Activated CD4-positive, alpha-beta T cell treated with anti-CD3 and anti-CD28 coated beads for 36 hours (primary cell): ENCODE results near the gene GNG12. TPM values are rescaled to one million over a fixed set of nuclear protein-coding genes. Genes with fewer than 3 reads are reported as not detected.

Experiments
- ATAC-seq: fragments of 200-7000 bp; cut with Tn5 transposase; one replicate; pipeline ENCODE4 v1.10.0; 2021; ENCODE audit warnings: mild to moderate bottlenecking, moderate library complexity
- CTCF ChIA-PET: fragments of 350-600 bp; sonication (Branson Sonifier 250); formaldehyde crosslinking; loops from one replicate; lab custom pipeline; 2021; ENCODE audit warnings: antibody characterized with exemption; lab: Charles Lee
- POLR2A ChIA-PET: fragments of 350-600 bp; sonication (Branson Sonifier 250); formaldehyde crosslinking; loops from one replicate; lab custom pipeline; 2021; ENCODE audit warnings: antibody characterized with exemption, inconsistent platforms; lab: Charles Lee
- DNase-seq: peaks from one replicate; pipeline ENCODE4 v3.0.0-alpha.2; 2020
- H3K27ac Mint-ChIP-seq: one replicate; pipeline ENCODE4 v1.8.0; 2021; ENCODE audit warnings: mixed read lengths
- H3K27me3 Mint-ChIP-seq: one replicate; pipeline ENCODE4 v1.8.0; 2021; ENCODE audit warnings: mixed read lengths
- H3K36me3 Mint-ChIP-seq: one replicate; pipeline ENCODE4 v1.8.0; 2021; ENCODE audit warnings: low read depth, mixed read lengths
- H3K4me1 Mint-ChIP-seq: one replicate; pipeline ENCODE4 v1.8.0; 2021; ENCODE audit warnings: mixed read lengths
- H3K4me3 Mint-ChIP-seq: one replicate; pipeline ENCODE4 v1.8.0; 2021; ENCODE audit warnings: mild to moderate bottlenecking, moderate library complexity, mixed read lengths
- H3K9me3 Mint-ChIP-seq: one replicate; pipeline ENCODE4 v1.8.0; 2021; ENCODE audit warnings: low read depth, mixed read lengths
- intact Hi-C, 2 experiments: fragments of 100-400 bp; cut with DNase I in 1 of 2; cut with micrococcal nuclease in 1 of 2; formaldehyde crosslinking; loops; one replicate each; pipeline versions ENCODE4 v1.14.2 to v1.15.1; 2022 to 2024; cut with DNase I, micrococcal nuclease
- total RNA-seq, 2 experiments: library from RNA; stranded (reverse); gene quantifications; one replicate each; pipeline ENCODE4 v1.2.3, GENCODE V29; 2021

Gene GNG12
- under 1 TPM; 0.07 to 0.11 TPM for total RNA-seq

DNA sequence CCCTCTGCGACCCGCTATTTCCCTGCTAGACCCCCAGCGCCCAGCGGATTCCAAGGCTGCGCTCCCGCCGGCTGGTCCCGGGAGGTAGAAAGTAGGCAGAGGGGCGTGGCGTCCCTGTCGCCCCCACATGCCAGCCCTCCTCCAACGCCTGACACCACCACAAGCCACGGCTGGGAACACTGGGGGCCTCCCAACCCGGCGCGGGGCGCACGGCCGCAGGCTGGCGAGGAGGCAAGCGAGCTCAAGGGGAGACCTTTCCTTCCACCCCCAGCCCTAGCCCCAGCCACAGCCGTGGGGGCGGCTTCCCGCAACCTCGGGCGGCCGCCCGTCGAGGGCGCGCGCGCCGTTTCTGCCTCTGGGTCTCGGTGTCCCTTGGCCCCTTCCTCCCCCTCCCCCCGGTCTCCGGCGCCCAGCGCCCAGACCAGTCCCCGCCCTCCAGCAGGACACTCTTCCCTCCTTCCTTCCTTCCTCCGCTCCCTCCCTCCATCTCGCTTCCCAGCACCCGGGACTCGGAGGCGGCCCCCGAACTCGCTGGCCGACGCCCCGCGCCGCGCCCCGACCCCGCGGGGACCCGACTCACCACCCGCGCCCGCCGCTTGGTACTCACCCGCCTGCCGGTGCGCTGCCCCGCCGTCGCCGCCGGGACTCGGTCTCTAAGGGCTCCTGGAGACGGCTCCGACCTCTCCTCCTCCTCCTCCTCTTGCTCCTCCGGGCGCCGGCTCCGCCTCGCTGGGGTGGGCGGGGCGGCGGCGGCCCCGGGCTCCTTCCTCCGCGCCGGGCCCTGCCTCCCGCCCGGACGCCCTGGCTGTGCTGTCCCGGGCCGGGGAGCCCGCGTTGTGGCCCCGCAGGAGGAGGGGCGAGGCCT, at the start of gene GNG12:
TSS of gene GNG12 (minus strand) at position 731 of the 865 bp plus-strand sequence. CDS start 125,781 bp downstream, outside the sequence.
- Mint-ChIP-seq H3K4me3 (peak within 1 kb of the TSS; percentile 59), H3K27ac (no peak within 1 kb of the TSS), H3K27me3 (peaks cover 49% of the 10 kb centered on the region), H3K4me1 (peaks cover 10% of the 10 kb centered on the region), H3K9me3 (no peaks in the 10 kb centered on the region), H3K36me3 (no peaks in the 10 kb centered on the region)
- intact Hi-C loops, result loop anchor here (5.0 kb wide), 1 partner anchor 66 kb away; no protein-coding TSS in a partner anchor
- DNase-seq, result peak; percentile 59
- CTCF ChIA-PET, result interaction anchor here (1.4 kb wide), 1 partner anchor 11 kb away, joined by 3 read pairs; no protein-coding TSS in a partner anchor
- POLR2A ChIA-PET, result no interaction called here
- peak; percentile 86 for ATAC-seq

DNA sequence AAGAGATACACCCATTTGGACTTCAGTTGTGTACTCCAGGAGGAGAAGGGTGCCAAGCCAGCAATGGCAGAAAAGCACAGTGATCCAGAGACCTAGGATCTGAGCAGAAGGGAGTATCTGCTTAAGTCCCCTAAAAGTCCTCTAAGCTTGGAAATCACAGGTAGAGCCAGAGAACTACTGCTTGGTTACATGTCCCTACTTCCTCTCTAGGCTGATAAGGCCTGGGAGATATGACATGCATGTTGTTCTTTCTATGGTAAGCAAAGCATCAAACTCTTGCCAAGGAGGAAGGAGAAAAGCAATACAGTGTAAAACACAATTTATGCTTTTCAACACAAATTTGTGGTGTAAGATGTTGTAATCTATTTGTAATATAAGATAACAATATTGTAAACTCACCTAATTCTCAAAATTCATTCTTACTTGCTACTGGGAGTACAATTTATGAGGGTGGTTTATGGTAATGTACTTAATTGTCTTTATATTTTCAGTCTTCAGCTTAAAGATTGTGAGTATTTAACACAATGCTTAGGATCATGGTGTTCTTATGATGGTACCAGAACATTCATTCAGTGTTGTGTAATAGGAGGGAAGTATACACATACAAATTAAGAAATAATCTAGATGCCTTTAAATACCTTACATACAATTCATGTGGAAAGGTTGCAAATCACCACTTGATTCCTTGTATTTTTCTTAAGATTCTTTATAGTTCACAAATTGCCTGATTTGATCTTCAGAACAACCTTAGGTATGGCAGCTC, 49.1 kb upstream of the GNG12 start:
- ChIA-PET POLR2A (no interaction called here), CTCF (no interaction called here)
- ATAC-seq (no peak), DNase-seq (no peak)
- intact Hi-C loops, result no loop called here
- no peaks in the 10 kb centered on the region for H3K36me3 Mint-ChIP-seq
- no peaks in the 10 kb centered on the region for H3K4me1 Mint-ChIP-seq
- H3K27ac Mint-ChIP-seq, result no peak overlapping the region
- H3K4me3 Mint-ChIP-seq, result no peak overlapping the region
- peaks cover 6% of the 10 kb centered on the region for H3K27me3 Mint-ChIP-seq
- H3K9me3 Mint-ChIP-seq, result no peaks in the 10 kb centered on the region

DNA sequence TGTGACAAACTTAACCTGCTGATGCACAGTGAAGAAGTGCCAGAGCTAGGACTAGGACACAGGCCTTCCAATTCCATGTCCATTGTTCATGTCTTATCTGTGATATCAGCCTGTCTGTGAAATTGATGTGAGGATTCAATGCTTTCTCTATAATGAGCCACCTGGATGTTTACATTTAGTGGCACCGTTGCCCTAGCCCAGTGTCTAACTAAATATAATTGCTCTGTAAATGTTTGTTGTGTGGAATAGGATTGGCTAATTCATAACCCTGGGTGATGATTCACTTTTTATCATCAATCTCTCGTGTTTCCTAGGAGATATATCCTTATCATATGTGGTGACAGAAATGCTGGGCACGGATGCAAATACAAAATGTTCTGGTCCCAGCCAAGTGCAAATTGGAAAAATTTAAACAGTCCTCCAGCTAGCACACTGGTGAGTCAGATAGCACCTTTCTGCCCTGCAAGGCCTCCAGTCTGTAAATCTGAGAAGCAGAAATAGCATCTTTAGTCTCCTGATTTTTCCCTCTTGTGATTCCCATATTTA, 46.9 kb upstream of the GNG12 start:
- CTCF ChIA-PET, result interaction anchor here (0.6 kb wide), 1 partner anchor 512 kb away, joined by 3 read pairs; no protein-coding TSS in a partner anchor
- POLR2A ChIA-PET, result no interaction called here
- ATAC-seq (no peak), DNase-seq (no peak)
- Mint-ChIP-seq H3K27me3 (peaks cover 9% of the 10 kb centered on the region), H3K27ac (no peak overlapping the region), H3K4me1 (no peaks in the 10 kb centered on the region), H3K9me3 (no peaks in the 10 kb centered on the region), H3K4me3 (no peak overlapping the region), H3K36me3 (no peaks in the 10 kb centered on the region)
- intact Hi-C loops, result no loop called here

DNA sequence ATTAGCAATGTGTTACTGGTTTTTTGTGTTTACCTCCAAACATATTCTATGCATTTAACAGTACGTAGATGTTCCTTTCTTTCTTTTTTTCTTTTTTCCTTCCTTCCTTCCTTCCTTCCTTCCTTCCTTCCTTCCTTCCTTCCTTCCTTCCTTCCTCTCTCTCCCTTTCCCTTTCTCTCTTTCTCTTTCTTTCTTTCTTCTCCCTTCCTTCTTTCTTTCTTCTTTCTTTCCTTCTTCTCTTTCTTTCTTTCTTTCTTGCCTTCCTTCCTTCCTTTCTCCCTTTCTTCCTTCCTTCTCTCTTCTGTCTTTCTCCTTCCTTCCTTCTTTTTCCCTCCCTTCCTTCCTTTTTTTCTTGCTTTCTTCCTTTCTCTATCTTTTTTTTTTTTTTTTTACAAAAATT, 46.2 kb upstream of the GNG12 start:
- Mint-ChIP-seq H3K4me3 (no peak overlapping the region), H3K36me3 (no peaks in the 10 kb centered on the region), H3K9me3 (no peaks in the 10 kb centered on the region), H3K27ac (no peak overlapping the region), H3K4me1 (no peaks in the 10 kb centered on the region), H3K27me3 (peaks cover 10% of the 10 kb centered on the region)
- POLR2A ChIA-PET, result no interaction called here
- ATAC-seq, result no peak
- CTCF ChIA-PET, result interaction anchor here (0.6 kb wide), 2 partner anchors 513 to 1430 kb away, joined by 3 to 5 read pairs; no protein-coding TSS in a partner anchor
- no peak for DNase-seq
- intact Hi-C loops, result no loop called here

DNA sequence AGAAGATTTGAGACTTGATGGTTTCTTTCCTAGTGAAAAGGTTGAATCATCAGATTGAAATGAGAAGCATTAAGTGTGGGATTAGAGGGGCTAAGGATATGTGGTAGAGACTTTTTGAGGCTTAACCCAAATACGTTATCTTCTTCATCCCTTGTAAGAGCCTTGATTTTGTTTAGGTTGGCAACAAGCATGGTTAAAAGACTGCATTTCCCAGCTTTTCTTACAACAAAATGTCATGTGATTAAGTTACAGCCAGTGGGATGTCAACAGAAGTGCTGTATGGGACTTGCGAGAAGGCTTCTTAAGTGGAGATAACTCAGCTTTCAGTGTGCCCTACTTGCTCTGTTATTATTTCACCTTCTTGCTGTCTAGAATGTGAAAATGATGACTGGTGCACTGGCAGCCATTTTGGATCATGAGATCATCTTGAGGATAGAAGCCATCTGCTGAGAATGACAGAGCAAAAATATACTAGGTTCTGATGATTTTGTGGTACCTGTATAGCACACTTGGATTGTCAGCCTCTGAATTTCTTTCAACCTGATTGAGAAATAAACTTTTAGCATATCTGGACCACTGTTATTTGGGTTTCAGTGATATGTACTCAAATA, 41.3 kb upstream of the GNG12 start:
- ChIA-PET CTCF (no interaction called here), POLR2A (interaction anchor here (0.7 kb wide), 1 partner anchor 56 kb away, joined by 5 read pairs; no protein-coding TSS in a partner anchor)
- intact Hi-C loops, result no loop called here
- Mint-ChIP-seq H3K4me1 (no peaks in the 10 kb centered on the region), H3K9me3 (peaks cover 2% of the 10 kb centered on the region), H3K36me3 (no peaks in the 10 kb centered on the region), H3K4me3 (no peak overlapping the region), H3K27ac (no peak overlapping the region), H3K27me3 (peaks cover 16% of the 10 kb centered on the region)
- no peak for ATAC-seq
- no peak for DNase-seq

DNA sequence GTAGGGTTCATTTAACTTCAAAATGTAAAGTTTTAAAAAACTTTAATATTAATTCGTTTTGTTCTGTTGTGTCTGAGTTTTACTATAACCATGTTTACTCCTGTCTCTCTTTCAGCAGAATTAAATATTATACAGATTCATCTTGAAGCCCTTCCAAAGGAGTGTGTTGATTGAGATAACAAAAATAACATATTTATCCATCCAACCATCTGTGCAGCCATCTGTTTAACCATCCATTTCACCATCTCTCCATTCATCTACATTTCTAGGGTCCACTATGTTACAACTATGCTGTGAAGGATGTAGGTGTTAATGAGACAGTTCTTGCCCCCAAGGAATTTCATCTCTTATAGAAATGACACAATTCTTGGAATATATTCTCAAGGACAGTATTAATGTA, 36.0 kb upstream of the GNG12 start:
- Mint-ChIP-seq H3K4me3 (no peak overlapping the region), H3K9me3 (peaks cover 2% of the 10 kb centered on the region), H3K27ac (no peak overlapping the region), H3K36me3 (no peaks in the 10 kb centered on the region), H3K27me3 (peaks cover 18% of the 10 kb centered on the region), H3K4me1 (no peaks in the 10 kb centered on the region)
- DNase-seq (no peak), ATAC-seq (no peak)
- intact Hi-C loops, result no loop called here
- POLR2A ChIA-PET, result no interaction called here
- CTCF ChIA-PET, result no interaction called here

DNA sequence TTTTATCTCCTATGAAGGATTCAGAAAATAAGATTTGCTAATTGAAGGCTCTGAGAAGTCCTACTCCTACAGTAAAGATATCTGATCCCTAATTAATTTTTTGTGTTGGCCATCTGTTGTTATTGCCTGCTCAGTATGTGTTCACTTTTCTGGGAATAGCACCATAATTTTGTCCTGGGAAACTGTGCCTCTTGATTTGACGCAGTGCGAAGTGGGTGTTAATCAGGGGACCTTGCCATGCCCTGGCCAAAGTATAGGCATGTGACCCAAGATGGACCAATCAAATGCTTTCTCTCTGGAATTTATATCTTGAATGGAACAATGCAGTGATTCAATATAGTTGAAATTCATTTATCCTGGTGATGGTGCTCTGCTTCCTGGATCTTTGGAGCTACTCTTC, 30.4 kb upstream of the GNG12 start:
- Mint-ChIP-seq H3K27ac (no peak overlapping the region), H3K9me3 (no peaks in the 10 kb centered on the region), H3K27me3 (peaks cover 26% of the 10 kb centered on the region), H3K36me3 (no peaks in the 10 kb centered on the region), H3K4me3 (no peak overlapping the region), H3K4me1 (no peaks in the 10 kb centered on the region)
- ChIA-PET CTCF (no interaction called here), POLR2A (no interaction called here)
- DNase-seq, result no peak
- intact Hi-C loops, result no loop called here
- no peak for ATAC-seq

DNA sequence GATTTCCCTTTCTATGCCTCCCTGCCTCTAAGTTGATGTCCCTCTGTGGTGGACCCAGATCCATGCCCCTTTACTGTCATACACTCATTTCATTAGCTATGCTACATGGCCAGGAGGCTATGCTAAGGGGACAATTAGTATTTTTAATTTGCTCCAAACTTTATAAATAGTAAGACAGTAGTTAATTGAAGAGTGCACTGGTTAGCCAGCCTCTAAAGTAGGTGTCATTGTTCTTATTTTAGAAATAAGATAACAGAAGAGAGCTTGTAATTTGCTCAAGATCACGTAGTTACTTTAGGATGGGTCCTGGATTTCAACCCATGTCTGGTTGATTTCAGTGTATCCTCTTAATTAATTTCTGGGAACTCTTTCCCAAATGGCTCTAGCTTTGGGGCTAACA, 29.4 kb upstream of the GNG12 start:
- ChIA-PET POLR2A (no interaction called here), CTCF (interaction anchor here (0.7 kb wide), 1 partner anchor 80 kb away, joined by 3 read pairs; no protein-coding TSS in a partner anchor)
- Mint-ChIP-seq H3K27me3 (peaks cover 30% of the 10 kb centered on the region), H3K36me3 (no peaks in the 10 kb centered on the region), H3K9me3 (no peaks in the 10 kb centered on the region), H3K4me1 (no peaks in the 10 kb centered on the region), H3K27ac (no peak overlapping the region), H3K4me3 (no peak overlapping the region)
- intact Hi-C loops, result no loop called here
- no peak for DNase-seq
- ATAC-seq, result no peak

DNA sequence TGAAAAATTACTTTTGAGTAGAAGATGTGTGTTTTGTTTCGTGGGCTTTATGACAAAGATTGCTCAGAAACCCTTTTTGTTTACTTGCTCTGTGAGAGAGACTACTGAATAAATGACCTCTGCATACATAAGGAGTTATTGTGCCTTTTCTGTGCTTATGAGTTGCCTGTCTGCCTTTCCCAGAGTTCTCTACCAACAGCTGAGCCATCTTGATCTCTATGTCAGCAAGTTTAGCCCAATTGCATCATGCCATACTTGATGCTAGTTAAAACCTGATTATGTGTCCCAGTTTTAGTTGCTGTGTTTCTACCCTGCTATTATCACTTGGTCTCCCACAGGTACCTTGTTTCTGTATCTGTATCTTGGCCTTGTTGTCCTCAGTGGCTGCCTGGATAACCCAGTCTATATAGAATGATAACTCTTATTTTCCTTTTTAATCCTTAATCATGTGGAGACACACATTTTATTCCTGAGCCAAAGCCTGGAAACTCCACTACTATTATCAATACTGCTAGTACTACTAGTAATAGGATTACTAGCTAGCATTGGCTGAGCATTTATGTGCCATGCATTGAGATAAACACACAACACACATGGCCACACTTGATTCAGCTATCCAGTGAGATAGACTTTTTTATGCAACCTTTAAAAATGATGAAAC, 28.7 kb upstream of the GNG12 start:
- DNase-seq (no peak), ATAC-seq (no peak)
- Mint-ChIP-seq H3K27me3 (peaks cover 30% of the 10 kb centered on the region), H3K4me3 (no peak overlapping the region), H3K4me1 (no peaks in the 10 kb centered on the region), H3K36me3 (no peaks in the 10 kb centered on the region), H3K27ac (no peak overlapping the region), H3K9me3 (no peaks in the 10 kb centered on the region)
- POLR2A ChIA-PET, result no interaction called here
- intact Hi-C loops, result no loop called here
- CTCF ChIA-PET, result interaction anchor here (0.7 to 1.5 kb wide), 3 partner anchors 11 to 81 kb away, joined by 3 to 4 read pairs (median 4); no protein-coding TSS in a partner anchor

DNA sequence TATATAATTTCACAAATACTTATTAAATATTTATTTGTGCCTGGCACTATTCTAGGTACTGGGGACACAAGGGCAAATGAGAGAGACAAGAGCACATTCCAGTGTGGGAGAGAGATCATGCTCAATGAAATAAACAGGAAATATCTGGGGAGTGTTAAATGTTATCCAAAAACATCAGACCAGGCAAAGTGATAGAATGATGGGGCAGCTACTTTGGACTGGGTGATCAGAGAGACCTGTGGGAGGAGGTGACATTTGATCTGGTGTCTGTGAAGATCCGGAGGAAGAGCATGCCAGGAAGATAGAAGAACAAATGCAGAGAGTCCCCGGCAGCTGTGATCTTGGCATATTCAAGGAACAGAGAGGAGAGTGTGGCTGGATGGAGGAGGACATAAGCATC, 27.5 kb upstream of the GNG12 start:
- intact Hi-C loops, result no loop called here
- no peak for DNase-seq
- H3K4me1 Mint-ChIP-seq, result no peaks in the 10 kb centered on the region
- H3K27me3 Mint-ChIP-seq, result peaks cover 27% of the 10 kb centered on the region
- ChIA-PET POLR2A (no interaction called here), CTCF (interaction anchor here (1.5 kb wide), 1 partner anchor 10 kb away, joined by 4 read pairs; no protein-coding TSS in a partner anchor)
- no peak for ATAC-seq
- no peaks in the 10 kb centered on the region for H3K9me3 Mint-ChIP-seq
- no peak overlapping the region for H3K4me3 Mint-ChIP-seq
- no peaks in the 10 kb centered on the region for H3K36me3 Mint-ChIP-seq
- no peak overlapping the region for H3K27ac Mint-ChIP-seq
